WTC11 (cell line): ENCODE measurements around the gene CREBBP.

Experiments used
- TF ChIP-seq, protein P1 (sequence below): sonication (generic); formaldehyde crosslinking; IDR thresholded peaks from 2 replicates; pipeline ENCODE4 v1.8.1; 2022; ENCODE audit warnings: low read depth, missing genetic modification reagents, borderline replicate concordance
- TF ChIP-seq, protein P2 (sequence below): sonication (generic); formaldehyde crosslinking; IDR thresholded peaks from 2 replicates; pipeline ENCODE4 v1.8.1; 2022; ENCODE audit warnings: mild to moderate bottlenecking, moderate library complexity, missing genetic modification reagents

DNA sequence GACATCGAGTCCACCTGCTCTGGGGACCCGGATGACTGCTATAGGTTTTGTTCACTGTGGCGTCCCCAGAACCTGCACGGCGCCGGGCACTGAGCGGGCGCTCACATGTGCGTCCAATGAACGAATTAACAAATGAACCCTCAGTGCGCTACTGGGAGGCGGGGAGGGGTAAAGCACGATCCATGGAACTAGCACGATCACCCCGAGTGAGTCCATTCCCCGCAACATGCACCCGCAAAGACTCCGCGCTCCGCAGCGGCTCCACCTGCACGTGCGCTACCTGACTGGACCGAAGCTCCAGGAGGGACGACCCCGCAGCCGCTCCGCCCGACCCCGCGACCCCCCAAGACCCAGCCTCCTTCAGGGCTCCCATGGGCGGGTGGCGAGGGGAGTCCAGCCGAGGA is 163.7 kb downstream of the CREBBP start:
- TF ChIP-seq, protein P1, sequence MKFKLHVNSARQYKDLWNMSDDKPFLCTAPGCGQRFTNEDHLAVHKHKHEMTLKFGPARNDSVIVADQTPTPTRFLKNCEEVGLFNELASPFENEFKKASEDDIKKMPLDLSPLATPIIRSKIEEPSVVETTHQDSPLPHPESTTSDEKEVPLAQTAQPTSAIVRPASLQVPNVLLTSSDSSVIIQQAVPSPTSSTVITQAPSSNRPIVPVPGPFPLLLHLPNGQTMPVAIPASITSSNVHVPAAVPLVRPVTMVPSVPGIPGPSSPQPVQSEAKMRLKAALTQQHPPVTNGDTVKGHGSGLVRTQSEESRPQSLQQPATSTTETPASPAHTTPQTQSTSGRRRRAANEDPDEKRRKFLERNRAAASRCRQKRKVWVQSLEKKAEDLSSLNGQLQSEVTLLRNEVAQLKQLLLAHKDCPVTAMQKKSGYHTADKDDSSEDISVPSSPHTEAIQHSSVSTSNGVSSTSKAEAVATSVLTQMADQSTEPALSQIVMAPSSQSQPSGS (CRISPR knock-in tag): no peak
- TF ChIP-seq, protein P2, sequence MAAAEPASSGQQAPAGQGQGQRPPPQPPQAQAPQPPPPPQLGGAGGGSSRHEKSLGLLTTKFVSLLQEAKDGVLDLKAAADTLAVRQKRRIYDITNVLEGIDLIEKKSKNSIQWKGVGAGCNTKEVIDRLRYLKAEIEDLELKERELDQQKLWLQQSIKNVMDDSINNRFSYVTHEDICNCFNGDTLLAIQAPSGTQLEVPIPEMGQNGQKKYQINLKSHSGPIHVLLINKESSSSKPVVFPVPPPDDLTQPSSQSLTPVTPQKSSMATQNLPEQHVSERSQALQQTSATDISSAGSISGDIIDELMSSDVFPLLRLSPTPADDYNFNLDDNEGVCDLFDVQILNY (CRISPR knock-in tag): no peak
